GM19372 (cell line): Measurements from ENCODE around the gene MANEAL.
A peak's percentile ranks its signal among the peaks of the same experiment; 100 is the strongest.
"Not testable (repeated sequence)": the region's sequence is repeated elsewhere in the genome, so short reads cannot be mapped to it uniquely, and the experiment has no call there.

Experiments used
- ATAC-seq: cut with Tn5 transposase; IDR thresholded peaks from one replicate; pipeline ENCODE4 v1.9.1; 2021; ENCODE audit warnings: mild to moderate bottlenecking, low read depth, moderate library complexity; ENCODE audit not compliant: unreplicated experiment

Gene MANEAL, protein sequence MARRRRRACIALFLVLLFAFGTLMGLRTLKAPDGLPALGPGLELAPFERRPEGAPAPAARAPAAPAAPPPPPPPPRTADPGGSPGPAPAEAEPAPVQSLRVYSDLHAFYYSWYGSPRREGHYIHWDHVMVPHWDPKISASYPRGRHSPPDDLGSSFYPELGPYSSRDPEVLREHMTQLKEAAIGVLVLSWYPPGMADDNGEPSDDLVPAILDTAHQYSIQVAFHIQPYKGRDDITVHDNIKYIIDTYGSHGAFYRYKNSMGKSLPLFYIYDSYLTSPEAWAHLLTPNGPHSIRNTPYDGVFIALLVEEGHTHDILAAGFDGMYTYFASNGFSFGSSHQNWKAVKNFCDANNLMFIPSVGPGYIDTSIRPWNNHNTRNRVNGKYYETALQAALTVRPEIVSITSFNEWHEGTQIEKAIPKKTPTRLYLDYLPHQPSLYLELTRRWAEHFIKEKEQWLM

DNA sequence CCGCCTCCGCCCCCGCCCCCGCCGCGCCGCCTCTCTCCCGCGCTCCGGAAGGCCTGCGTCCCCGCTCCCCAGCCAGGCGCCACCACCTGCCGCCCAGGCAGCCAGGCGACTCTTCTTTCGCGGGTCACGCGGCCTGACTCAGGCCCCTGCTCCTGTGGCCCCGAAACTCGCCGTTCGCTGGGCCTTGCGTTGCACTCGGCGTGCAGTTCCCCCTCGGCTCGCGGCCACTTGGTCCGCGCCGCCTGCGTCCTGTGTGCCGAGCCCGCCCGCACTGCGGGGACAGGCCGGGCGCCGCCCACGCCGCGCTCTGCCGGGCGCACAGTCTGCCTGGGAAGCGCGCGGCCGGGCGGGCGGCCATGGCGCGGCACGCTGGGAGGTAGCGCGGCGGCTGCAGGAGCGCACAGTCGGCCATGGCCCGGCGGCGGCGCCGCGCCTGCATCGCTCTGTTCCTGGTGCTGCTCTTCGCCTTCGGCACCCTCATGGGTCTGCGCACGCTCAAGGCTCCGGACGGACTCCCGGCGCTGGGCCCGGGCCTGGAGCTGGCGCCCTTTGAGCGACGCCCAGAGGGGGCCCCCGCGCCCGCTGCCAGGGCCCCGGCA is at the start of gene MANEAL:
TSS of gene MANEAL (plus strand) at position 75 of the 599 bp plus-strand sequence. CDS start at position 411, 336 bp downstream.
- ATAC-seq, result peak; percentile 58

DNA sequence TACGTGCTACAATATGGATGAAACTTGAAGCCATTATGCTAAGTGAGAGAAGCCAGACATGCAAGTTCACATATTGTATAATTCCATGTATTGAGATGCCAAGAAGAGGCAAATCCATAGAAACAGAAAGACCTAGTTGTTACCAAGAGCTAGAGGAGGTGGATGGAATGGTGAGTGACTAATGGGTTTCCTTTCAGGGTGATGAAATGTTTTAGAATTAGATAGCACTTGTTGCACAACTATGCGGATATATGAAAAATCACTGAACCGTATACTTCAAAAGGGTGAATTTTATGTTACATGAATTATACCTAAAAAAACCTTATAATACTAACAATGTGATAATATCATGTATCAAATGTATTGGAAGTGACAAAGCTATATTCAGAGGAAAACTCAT is 46.8 kb upstream of the MANEAL start:
- no peak for ATAC-seq

DNA sequence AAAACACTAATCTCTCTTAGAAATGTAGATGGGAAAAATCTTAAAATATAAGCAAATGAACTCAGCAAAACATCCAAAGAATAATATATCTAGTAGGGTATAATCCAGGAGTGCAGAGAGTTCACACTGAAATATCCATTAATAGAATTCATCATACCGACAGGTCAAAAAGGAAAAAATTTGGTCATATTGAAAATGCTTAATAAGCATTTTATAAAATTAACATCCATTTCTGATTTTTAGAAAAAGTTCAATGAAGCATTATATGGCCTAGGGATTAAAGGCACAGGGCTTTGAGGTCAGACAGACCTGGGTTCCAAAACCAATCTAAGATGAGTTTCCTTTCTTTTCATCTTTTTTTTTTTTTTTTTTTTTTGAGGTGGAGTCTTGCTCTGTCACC is 45.1 kb upstream of the MANEAL start:
- no peak for ATAC-seq

DNA sequence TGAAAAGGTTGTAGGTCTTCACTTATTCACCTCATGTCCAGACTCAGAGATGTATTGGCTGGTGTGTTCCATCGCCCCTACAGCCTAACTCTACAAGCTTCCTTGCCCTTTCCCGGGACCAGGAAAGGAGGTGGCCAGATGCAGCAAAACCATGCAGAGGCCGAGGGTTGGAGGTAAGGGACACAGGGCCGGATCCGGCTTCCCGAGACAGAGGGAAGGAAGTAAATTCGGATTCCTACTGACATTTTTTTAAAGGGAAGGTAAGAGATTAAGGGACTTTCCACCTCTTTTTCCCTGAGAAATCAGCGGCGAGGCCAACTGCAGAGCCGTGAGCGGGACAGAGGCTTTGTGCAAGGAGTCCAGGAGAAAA is 41.4 kb upstream of the MANEAL start:
- no peak for ATAC-seq

DNA sequence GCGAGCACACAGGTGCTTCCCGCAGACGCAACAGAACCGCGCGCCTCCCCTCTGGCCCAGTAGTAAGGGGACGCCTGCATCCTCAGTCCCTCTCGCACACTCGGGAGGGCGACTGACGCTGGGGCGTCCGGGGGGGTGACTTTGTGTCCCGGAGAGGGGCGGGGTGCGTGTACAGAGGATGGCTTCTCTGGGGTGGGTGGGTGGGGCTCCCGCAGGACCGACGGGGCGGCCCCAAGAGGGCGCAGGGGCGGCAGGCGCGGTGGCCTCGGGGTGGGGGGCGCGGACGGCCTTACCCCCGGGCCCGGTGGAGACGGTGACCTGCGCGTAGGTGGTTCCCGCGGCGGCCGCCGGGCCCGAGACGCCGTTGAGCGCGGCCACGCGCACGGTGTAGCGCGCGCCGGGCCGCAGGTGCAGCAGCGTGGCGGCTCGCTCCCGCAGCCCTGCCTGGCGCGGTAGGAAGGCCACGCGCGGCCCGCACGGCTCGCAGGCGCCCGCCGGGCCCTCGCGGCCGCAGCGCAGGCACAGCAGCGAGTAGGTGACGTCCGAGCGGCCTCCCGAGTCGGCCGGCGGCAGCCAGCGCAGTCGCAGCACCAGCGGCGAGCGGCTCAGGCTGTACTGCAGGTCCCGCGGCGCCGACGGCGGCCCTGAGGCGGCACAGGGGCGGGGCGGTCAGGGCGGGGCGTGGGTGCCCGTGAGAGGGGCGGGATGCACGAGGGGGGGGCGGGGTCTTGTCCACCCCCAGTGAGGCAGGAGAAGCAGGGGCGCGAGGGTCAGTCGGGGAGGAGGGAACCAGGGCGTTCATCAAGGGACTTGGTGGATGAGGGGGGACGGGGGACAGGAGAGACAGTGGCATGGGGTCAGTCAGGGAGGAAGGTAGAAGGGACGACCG is 40.8 kb upstream of the MANEAL start:
- no peak for ATAC-seq

DNA sequence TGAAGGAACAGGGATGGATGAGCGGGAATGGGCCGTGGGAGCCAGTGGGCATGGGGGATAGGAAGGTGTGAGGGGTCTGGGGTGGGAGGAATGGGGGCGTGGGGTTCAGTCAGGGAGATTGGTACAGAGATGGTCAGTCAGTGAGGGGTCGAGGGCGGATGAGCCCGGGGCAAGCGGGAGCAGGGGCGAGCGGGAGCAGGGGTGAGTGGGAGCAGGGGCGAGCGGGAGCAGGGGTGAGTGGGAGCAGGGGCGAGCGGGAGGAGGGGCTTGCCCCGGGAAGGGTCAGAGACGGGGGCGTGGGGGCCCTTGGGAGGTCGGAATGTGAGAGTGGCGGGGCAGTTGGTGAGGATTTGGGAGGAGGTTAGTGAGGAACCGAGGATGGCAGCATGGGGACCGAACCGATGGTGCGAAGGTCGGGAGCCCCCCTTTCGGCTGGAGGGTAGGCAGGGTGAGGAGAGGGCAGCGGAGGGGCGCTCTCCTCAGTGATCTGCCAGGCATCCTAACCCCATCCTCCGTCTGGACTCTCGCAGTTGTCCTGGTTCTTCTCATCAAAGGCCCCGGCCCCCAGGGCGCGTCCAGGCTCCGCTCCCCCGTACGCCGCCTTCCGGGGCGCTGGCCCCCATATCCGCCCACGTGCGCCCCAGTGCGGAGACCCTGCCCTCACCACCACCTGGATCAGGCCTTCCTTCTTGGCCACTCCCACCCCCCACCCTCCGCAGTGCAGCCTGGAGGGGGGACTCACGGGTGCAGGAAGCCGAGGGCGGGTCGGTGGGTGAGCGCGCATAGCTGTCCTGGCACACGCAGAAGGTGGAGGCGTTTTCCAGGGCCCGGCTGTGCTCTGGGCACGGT is 40.0 kb upstream of the MANEAL start:
- ATAC-seq, result no peak

DNA sequence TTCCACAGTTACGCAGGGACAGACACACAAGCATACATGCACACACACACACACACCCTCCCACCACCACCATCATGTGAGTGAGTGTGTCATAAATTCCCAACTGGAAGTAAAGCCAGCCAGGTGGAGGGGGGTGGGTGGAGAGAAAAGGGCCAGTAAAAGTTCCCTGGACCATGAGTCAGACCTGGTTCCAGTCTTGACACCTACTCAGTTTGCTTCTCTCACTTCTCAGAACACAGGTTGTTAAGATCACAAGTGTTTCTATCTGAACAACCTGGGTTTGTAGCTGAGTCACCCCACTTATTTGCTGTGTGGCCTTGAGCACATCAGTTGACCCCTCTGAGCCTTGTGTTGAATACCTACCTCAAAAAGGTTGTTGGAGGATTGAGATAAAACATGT is 38.4 kb upstream of the MANEAL start:
- ATAC-seq, result no peak

DNA sequence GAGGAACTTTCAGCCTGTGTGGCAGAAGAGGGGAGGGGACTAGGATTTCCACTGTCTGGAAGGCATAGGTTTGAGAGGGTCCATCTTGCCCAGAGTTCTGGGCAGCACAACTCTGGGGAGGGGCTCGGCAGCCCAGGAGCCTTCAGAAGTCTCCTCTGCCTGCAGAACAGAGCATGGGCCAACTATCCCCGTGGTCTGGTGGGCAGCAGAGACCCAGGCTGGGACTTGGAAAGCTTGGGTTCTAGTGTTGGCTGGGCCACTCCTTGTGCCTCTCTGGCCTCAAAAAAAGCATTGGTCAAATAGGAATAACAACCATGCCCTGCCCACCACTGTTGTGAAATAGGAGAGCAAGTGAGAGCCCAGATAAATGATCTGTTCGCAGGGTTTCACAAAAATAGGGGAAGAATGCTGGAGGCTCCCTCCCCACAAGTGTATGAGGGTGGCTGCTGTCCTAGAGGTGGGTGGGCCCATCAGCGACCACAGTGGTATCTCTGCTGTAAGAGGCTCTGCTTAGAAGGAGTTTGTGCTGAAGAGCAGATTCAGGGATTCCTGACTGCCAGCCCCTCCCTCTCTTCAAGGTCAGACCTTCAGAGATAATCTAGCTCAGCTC is 37.6 kb upstream of the MANEAL start:
- ATAC-seq, result no peak

DNA sequence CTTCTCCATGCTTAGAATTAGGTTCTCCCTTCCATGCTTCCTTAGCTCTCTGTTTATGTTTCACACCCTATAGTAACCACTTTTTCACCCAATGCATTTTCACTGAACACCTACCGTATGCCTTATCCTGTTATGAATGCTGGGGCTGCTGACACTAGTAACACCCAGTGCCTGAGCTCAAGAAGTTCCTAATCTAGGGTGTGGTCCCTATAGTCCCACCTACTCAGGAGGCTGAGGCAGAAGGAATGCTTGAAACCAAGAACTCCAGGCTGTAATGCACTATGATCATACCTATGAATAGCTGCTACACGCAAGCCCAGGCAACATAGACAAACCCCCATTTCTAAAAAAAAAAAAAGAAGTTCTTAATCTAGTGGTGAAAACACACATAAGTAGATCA is 34.2 kb upstream of the MANEAL start:
- ATAC-seq, result no peak

DNA sequence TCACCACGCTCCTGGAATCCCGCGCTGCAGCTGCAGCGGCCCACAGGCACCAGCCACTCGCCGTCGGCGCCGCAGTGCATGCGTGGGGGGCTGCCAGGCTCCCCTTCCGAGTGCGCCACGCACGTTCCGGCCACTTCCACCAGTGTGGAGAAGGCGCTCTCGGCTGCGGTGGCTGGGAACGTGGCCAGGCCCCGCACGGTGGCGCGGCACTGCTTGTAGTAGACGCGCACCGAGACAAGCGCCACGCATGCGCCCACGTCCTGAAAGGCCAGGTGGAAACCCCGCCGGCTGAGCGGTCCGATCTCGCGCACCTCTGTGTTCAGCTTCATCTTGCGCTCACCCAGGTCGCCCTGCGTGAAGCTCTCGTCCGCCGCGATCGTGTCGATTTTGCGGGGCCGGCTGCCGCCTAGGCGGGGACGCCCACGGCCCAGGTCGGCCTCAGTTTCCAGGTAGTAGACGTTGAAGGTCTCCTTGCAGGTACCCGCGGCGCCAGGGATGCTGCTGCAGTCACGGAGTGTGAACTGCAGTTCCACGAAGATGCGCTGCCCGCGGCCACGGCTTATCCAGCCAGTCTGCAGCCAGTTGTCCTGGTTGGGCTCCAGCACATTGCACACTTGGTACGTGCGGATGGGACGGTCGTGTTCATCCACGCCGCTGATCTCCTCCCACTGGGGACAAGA is 32.1 kb upstream of the MANEAL start:
- ATAC-seq, result no peak

DNA sequence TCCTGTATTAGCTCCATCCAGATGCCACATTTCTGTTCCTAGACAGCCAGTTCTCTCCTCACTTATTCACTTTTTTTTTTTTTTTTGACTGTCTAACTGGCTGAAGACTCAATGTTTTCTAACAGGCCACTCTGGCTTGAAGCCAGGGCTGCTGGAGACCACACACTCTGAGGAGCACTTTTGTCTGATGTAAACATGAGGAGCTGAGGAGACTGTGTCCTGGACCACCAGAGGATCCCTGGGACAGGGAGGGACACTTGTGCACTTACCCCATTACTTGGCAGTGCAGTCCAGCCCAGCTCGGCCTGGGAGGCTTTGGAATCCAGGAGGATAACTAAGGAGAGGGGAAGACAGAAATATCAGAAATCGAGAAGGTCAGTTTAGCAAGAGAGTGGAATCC is 31.1 kb upstream of the MANEAL start:
- ATAC-seq, result no peak

DNA sequence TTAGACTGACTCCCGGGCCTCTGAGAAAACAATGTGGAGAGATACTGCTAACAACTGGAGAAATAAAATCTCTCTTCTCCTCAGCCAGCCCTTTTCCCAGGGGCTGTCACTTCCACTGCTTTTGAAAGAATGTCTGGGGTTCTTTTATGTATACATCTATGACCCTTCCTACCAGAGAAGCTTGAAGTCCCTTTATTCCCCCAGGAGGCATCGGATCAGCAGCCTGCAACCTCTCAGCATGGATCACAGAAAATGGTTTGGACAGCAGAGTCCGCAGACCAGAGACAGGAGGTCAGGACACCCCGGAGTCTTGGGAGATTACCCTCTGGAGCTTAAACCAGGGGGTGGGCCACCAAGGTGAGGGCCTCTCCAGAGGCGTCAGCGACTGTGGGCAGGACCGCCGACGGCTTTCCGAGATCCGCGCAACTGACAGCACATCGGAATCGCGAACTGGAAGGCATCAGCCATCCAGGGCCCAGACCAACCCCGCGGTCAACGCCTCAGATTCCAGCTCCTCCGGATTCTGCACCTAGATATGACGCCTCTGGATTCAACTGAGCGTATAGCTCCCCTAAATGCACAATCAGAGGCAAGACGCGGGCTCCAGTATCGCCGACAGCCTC is 29.7 kb upstream of the MANEAL start:
- no peak for ATAC-seq

DNA sequence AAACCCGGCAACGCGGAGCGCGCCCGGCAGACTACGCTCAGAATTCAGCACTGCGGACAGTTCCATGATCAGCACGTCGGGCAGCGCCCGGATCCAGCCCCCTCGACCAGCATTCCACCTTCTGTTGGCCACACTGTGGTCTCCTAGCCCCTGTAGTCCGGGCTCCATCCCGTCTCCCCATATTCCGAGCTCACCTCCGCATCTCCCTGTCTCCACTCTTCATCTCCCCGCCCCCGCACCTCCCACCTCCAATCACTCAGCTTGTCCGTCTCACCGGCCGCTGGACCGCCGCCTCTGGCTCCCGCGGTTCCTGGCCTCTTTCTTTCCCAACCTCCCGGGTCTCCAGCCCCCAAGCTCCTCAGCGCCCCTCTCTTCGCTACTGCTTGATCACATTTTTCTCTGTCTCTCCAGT is 29.2 kb upstream of the MANEAL start:
- no peak for ATAC-seq

DNA sequence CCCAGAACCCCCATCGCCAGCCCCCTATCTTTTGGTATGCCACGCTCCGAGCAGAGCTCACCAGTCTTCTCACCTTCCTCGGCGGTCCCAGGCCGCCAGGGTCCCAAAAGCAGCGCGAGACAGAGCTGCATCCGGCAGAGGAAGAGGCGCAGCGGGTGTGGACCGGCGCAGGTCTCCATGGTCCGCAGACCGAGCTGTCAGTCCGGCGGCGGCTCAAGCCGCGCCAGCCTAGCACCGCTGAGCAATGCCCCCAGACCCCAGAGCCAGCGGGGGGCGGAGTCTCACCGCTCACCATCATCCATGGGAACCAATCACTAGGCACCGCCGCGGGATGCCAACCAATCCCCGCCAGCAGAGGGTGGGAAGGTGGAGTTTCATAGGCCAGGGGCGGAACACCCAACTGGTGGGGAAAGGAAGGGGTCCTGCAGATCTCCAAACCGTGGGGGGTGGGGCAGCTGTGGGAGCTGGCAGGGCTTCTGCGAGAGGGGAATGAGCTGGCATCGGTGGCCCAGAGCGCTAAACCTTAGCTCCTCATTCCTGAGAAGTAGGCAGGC is 28.7 kb upstream of the MANEAL start, which contains the start of gene EPHA10:
TSS of gene EPHA10 (minus strand) at position 233 of the 554 bp plus-strand sequence. CDS start at position 179, 54 bp downstream.
- no peak for ATAC-seq

DNA sequence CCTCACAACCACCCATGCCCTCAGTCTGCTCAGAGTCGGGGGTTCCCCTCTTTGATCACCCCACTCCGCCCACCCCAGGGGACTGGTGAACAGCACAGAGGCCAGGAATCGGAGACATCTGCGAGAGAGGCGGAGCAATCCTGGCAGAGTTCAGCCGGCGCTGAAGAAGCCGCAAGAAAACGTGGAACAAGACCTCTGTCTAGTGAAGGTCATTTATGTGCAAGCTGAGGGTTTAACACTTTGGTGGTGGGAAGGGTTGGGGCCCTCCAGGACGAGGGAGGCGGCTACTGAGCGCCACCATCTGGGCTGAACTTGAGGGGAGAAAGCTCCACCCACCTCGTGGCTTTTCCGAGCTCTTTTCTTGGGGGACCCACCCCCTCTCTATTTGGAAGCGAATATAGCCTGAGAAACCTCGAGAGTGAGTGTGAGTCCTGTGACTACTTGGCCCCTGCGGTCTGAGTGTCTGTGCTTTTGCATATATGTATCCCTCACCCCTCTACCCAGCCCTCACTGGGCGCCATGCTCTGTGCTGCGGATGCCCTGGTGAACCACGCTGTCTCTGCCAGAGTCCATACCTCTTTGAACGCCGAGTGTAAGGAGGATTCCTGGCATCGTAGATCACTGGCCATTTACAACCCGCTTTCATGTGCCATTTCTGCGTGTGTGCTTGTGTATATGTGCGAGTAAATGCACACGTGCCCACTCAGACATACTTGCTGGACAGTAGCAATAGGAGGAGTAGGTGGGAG is 27.6 kb upstream of the MANEAL start:
- no peak for ATAC-seq

DNA sequence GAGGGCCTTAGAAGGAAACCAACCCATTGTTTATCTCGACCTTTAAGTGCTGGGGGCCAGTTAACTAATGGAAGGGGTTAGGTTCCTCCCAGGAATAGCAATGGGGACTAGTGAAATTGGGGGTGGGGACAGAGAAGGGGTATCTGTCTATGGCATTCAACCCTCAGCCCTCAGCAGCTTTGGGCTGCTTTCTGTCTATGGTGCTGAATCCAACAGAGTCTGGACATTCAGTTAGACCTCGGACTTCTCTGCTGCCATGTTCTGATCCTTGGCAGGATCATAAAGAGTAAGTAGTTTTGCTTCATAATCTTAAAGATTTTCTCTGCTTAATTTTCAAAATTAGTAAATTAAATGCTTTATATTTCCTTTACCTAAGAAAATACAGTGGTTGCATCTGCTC is 26.2 kb upstream of the MANEAL start:
- no peak for ATAC-seq

DNA sequence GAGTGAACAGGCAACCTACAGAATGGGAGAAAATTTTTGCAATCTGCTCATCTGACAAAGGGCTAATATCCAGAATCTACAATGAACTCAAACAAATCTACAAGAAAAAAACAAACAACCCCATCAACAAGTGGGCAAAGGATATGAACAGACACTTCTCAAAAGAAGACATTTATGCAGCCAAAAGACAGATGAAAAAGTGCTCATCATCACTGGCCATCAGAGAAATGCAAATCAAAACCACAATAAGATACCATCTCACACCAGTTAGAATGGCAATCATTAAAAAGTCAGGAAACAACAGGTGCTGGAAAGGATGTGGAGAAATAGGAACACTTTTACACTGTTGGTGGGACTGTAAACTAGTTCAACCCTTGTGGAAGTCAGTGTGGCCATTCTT is 22.2 kb upstream of the MANEAL start:
- ATAC-seq, result not testable (repeated sequence)
